ENCODE results near the gene PPP2R5E. TPM values are rescaled to one million over a fixed set of nuclear protein-coding genes. Genes with fewer than 3 reads are reported as not detected.
"Not testable (repeated sequence)": the region's sequence is repeated elsewhere in the genome, so short reads cannot be mapped to it uniquely, and the experiment has no call there.

The PPP2R5E gene
- 50.2 and 51.1 TPM in 2 replicates for total RNA-seq

- intact Hi-C loops (cut with micrococcal nuclease): loop anchor here (1.0 to 10.0 kb wide), 14 partner anchors 33 to 1442 kb away; partner anchors contain the start of genes CHURC1, FNTB, MTHFD1 and SYNE2
These were observed at the start of gene PPP2R5E for GRCh38 chr14:63543000-63543825. Gene PPP2R5E (minus strand): TSS chr14:63543377. CDS start chr14:63539685, 3,692 bp downstream.

DNA sequence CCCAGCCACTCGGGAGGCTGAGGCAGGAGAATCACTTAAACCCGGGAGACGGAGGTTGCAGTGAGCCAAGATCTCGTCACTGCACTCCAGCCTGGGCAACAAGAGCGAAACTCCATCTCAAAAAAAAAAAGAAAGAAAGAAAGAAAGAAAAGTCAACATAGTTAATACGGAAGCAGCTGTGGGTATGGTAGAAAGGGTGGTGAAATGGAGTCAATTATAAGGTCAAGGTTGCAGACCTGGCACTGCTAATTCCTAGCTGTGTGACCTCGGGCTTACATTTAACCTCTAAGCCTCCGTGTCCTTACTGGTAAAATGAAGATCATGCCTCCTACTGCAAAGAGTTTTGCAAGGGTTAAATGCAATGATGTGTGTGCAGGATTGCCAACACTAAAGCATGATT, 39.9 kb upstream of the PPP2R5E start:
- intact Hi-C loops (cut with micrococcal nuclease): not testable (repeated sequence)

DNA sequence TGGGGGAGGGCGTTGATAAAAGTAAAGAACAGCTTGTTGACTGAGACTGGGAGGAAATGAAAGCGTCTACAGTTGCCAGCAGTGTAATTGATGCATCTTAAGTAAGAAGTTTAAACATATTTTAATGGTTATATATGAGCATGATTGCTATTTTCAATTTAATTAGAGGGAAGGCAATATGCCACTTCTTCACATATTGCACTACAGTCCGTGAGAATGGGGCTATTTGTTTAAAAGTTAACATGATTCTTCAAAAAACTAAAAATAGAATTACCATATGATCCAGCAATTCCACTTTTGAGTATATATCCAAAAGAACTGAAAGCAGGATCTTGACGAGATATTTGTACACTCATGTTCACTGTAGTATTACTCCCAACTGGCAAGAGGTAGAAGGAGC, 38.3 kb upstream of the PPP2R5E start:
- intact Hi-C loops (cut with micrococcal nuclease): no loop called here

DNA sequence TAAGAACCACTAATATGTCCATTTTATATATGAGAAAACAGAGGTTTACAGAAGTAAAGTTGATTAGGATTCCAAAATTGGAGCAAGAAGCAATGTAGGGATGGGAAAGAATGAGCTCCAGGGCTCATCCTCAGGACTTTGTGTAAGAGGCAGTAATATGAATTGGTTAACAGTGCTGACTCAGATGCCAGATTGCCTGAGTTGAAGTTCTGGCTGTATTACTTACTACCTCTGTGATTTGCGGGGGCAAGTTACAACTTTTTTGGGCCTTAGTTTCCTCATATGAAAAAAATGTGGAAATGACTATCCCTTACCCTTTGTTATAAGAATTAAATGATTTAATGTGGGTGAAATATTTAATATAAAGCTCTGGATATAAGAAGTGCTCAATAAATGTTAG, 35.1 kb upstream of the PPP2R5E start:
- intact Hi-C loops (cut with micrococcal nuclease): no loop called here

- intact Hi-C loops (cut with micrococcal nuclease): no loop called here
These were observed 30.4 kb upstream of the PPP2R5E start for GRCh38 chr14:63573581-63573980.

DNA sequence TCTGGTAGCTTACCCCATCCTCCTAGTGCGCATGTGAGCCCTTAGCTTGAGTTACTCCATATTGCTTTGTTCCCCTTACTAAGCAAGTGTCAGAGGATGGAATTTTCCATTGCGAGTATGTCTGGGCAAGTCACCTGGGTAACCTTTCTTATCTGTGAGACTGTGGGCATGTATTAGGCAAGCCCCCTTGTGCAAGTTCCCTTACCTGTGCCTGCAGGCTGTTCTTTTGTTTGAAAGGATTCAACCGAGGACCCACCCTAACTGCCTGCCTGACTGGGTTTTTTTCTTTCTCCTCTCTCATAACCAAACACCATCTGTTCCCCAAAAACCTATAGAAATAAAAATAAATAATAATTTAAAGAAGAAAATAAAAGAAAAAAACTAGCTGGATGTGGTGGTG, 22.3 kb upstream of the PPP2R5E start:
- intact Hi-C loops (cut with micrococcal nuclease): no loop called here

- intact Hi-C loops (cut with micrococcal nuclease): no loop called here
These were observed 21.1 kb upstream of the PPP2R5E start for GRCh38 chr14:63564318-63564717.

DNA sequence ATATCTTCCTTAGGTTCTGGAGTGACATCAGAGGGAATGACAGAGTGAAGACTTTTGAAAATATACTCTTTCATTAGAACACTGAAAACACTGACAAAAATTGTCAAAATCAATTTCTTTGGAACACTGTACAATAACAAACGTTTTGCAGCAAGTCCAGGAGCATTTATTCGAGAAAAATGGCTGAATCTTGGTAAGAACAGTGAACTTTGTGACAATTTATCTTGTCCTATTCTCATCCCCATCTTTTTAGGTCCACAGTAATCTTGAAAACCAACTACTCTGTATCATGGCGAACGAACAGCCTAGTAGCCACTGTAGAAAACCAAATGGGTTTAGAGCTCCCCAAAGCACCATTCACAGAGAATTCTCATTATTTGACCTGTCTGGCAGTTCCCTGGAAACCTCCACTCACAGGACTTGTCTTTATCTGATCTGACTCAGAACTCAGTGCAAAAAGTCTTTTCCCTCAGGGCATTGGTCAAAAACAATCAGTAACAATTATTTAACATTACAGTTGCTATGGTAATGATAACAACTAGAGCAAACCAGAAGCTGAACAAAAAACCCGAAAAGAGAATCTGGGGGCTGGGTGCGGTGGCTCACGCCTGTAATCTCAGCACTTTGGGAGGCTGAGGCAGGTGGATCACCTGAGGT, 20.3 kb upstream of the PPP2R5E start:
- intact Hi-C loops (cut with micrococcal nuclease): no loop called here

- intact Hi-C loops (cut with micrococcal nuclease): no loop called here
These were observed 19.2 kb upstream of the PPP2R5E start for GRCh38 chr14:63562405-63562804.

DNA sequence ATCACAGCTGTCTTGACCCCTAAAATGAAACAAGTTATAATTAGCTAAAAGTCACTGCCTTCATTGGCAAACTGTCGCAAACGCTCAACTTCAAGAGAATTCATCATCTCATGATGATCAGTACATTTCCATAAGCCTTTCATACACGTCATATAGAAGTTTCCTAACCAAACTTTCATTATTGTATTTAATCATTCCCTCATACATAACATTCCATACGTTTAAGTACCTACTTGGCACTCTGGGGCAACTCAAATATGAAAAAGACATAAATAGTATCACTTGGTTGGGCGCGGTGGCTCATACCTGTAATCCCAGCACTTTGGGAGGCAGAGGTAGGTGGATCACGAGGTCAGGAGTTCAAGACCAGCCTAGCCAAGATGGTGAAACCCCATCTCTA, 12.4 kb upstream of the PPP2R5E start:
- intact Hi-C loops (cut with micrococcal nuclease): no loop called here

DNA sequence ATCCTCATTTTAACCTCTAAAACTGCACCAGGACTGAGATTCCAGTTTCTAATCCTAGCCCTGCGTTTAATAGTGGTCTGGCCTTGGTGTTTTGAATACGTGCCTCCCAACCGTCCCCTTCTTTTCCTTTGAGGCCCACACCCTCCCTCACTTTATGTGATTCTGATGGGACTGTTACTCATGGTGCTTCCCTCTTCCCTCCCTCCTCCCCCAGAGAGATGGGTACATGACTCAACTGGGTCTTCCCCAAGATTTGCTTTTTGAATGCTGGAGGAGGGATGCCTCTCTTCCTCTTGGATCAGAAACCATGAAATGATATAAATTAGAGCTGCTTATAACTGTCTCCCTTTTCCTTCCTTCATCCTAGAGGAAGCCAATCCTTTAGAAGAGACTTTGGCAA, 8.2 kb upstream of the PPP2R5E start:
- intact Hi-C loops (cut with micrococcal nuclease): no loop called here

- intact Hi-C loops (cut with micrococcal nuclease): loop anchor here (10.0 kb wide), 1 partner anchor 1437 kb away; the partner anchor contains the start of gene FNTB
These were observed 4.7 kb upstream of the PPP2R5E start for GRCh38 chr14:63547798-63548335.

DNA sequence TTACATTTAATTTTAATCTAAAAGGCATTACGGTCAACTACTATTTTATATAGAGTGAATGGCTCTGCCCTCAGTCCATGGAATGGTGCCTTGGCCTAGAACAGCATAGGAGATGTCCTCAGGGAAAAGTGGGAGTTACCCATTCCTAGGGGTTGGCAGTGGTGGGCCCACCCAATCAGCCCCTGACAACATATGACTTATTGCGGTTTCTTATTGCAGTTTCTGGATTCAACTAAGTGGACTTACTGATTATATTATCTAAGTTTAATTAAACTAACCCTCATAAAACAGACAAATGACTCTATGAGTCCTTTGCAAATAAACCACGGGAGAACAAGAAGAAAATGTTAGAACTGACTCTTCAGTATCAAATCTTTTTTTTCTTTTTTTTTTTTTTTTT, 2.3 kb upstream of the PPP2R5E start:
- intact Hi-C loops (cut with micrococcal nuclease): loop anchor here (10.0 kb wide), 1 partner anchor 1439 kb away; the partner anchor contains the start of gene FNTB

- intact Hi-C loops (cut with micrococcal nuclease): loop anchor here (5.0 to 10.0 kb wide), 2 partner anchors 308 to 1440 kb away; partner anchors contain the start of genes FNTB and SYNE2
These were observed 1.6 kb upstream of the PPP2R5E start for GRCh38 chr14:63544591-63545299.

DNA sequence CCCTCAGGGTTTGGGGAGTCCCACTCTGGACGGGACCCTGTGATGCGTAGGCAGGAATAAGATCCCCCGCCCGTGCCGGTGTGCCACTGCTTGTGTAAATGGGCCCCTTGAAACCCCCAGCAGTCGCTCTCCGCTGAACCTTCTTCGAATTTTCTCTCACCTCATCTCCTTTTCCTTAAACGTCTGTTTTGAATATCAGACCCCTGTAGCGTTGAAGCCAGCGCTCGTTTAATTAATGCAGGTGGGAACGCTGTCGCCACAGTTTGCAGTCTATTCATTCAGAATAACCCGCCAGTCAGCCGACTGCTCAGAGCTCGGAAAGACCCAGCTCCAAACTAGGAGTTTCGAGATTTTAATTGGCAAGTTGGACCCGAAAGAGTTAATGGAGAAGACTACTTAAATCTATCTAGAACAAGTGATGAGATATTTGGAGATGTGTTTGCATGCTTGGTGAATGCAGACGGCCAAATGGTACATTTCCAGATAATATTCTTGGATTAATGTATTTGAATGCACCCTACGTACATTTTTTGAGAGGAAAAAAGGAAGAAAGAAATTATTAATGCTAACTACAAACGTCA, 739 bp upstream of the PPP2R5E start:
- intact Hi-C loops (cut with micrococcal nuclease): loop anchor here (1.0 to 10.0 kb wide), 14 partner anchors 34 to 1441 kb away; partner anchors contain the start of genes CHURC1, FNTB, MTHFD1 and SYNE2

GRCh38 chr14:63542231-63542999, 762 bp downstream of the PPP2R5E start:
- intact Hi-C loops (cut with micrococcal nuclease): loop anchor here (2.0 to 10.0 kb wide), 3 partner anchors 72 to 1442 kb away; partner anchors contain the start of genes FNTB and SYNE2

- intact Hi-C loops (cut with micrococcal nuclease): no loop called here
These were observed 7.3 kb downstream of the PPP2R5E start for GRCh38 chr14:63535918-63536317.

DNA sequence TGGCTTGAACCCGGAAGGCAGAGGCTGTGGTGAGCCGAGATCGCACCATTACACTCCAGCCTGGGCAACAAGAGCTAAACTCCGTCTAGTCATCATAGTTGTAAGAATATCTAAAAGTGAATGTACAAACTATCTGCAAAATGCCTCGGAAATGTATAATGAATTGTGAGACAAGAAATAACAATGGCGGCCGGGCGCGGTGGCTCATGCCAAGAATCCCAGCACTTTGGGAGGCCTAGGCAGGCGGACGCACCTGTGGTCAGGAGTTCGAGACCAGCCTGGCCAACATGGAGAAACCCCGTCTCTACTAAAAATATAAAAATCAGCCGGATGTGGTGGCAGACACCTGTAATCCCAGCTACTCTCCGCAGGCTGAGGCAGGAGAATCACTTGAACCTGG, 9.7 kb downstream of the PPP2R5E start:
- intact Hi-C loops (cut with micrococcal nuclease): no loop called here

- intact Hi-C loops (cut with micrococcal nuclease): no loop called here
These were observed 18.5 kb downstream of the PPP2R5E start for GRCh38 chr14:63524537-63525155.
